Gastrocnemius medialis (tissue), 4 donors: Measurements from ENCODE around the gene HTR4. TPM values are rescaled to one million over a fixed set of nuclear protein-coding genes. Genes with fewer than 3 reads are reported as not detected.

ENCODE experiments used
- ATAC-seq, 2 donors: fragments of 150-250 bp; one replicate each; pipeline ENCODE4 v1.9.1; 2016
- DNase-seq, 2 donors: peaks; one replicate each; pipeline ENCODE4 v3.0.0-alpha.2; 2019
- H3K27ac ChIP-seq, 4 donors: fragments of 200-600 bp; sonication (generic); 1 replicate in 1 of 4; 2 replicates in 3 of 4; pipeline ENCODE4 v1.5.1; 2016 to 2018; ENCODE audit warnings: mild to moderate bottlenecking in 2 of 4, moderate library complexity in 1 of 4
- H3K27me3 ChIP-seq, 3 donors: fragments of 200-600 bp; sonication (generic) in 2 of 3; 1 replicate in 1 of 3; 2 replicates in 2 of 3; pipeline versions ENCODE4 v1.5.1 to v1.6.0; 2016 to 2019; ENCODE audit warnings: mild to moderate bottlenecking in 1 of 3, moderate library complexity in 1 of 3
- H3K36me3 ChIP-seq, 2 donors: fragments of 200-600 bp; sonication (generic) in 1 of 2; one replicate each; pipeline ENCODE4 v1.5.1; 2017 to 2018
- H3K4me1 ChIP-seq, 2 donors: fragments of 200-600 bp; sonication (generic) in 1 of 2; one replicate each; pipeline ENCODE4 v1.5.1; 2016 to 2017; ENCODE audit warnings: mild to moderate bottlenecking in 2 of 2
- H3K4me3 ChIP-seq, 4 donors: fragments of 200-600 bp; sonication (generic) in 3 of 4; 1 replicate in 1 of 4; 2 replicates in 3 of 4; pipeline ENCODE4 v1.5.1; 2016 to 2019; ENCODE audit warnings: mild to moderate bottlenecking in 2 of 4
- H3K9me3 ChIP-seq, 3 donors: fragments of 200-600 bp; sonication (generic) in 2 of 3; 1 replicate in 1 of 3; 2 replicates in 2 of 3; pipeline ENCODE4 v1.5.1; 2016 to 2019
- POLR2A ChIP-seq, 2 donors: fragments of 450-650 bp; IDR thresholded peaks; one replicate each; pipeline ENCODE4 v1.6.1; 2017; ENCODE audit warnings: antibody characterized with exemption in 2 of 2, mild to moderate bottlenecking in 2 of 2, moderate library complexity in 2 of 2
- in situ Hi-C, 4 donors: fragments of 200-750 bp; cut with MboI; loops; one replicate each; pipeline versions ENCODE4 v1.15.0 to v1.8.0; 2017; ENCODE audit warnings: low sequenced_read_pairs in 4 of 4
- intact Hi-C: fragments of 100-400 bp; cut with DNase I; formaldehyde crosslinking; loops from one replicate; pipeline ENCODE4 v1.15.1; 2023; ENCODE audit warnings: low total_unique reads
- total RNA-seq, 4 donors: library from RNA; depleted of rRNA; stranded (reverse); fragments of >200 nt; gene quantifications; one replicate each; pipeline versions ENCODE4 v1.1.0 to v1.2.3, GENCODE V29; 2016
- TF ChIP-seq, protein P1 (sequence below), 5 experiments: fragments of 450-650 bp in 3 of 5; fragments of 200-600 bp in 2 of 5; sonication (generic) in 2 of 5; IDR thresholded peaks in 4 of 5; conservative IDR thresholded peaks in 1 of 5; 1 replicate in 4 of 5; 2 replicates in 1 of 5; pipeline ENCODE4 v1.5.1; 2016 to 2019; ENCODE audit warnings: antibody characterized with exemption in 5 of 5, mild to moderate bottlenecking in 3 of 5, moderate library complexity in 3 of 5

The HTR4 gene
- total RNA-seq, 4 donors from 2014 or later: 0.41 to 0.51 TPM; not detected in 2

DNA sequence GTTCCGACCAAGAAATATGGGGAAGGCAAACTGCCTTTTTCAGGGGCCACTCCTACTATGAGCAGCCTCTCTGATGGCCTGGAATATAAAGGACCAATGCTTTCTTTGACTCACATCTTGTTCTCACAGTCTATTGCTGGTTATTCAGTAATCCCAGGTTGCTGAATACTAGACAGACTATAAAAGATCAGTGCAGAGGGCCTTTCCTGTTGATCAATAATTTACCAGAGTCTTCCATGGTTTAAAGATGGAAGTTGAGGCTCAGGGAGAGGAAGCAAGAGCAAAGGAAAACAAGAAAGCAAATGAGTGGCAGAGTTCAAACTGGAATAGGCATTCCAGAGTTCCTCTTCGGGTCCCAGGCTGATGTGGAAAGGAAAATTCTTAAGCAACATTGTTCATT is 207.7 kb downstream of the HTR4 start:
- H3K9me3 ChIP-seq: no peaks in the 10 kb centered on the region
- H3K27me3 ChIP-seq: no peaks in the 10 kb centered on the region
- intact Hi-C loops: loop anchor here (10.0 kb wide), 1 partner anchor 588 kb away; no protein-coding TSS in a partner anchor
- no peak for DNase-seq
- TF ChIP-seq, protein P1, sequence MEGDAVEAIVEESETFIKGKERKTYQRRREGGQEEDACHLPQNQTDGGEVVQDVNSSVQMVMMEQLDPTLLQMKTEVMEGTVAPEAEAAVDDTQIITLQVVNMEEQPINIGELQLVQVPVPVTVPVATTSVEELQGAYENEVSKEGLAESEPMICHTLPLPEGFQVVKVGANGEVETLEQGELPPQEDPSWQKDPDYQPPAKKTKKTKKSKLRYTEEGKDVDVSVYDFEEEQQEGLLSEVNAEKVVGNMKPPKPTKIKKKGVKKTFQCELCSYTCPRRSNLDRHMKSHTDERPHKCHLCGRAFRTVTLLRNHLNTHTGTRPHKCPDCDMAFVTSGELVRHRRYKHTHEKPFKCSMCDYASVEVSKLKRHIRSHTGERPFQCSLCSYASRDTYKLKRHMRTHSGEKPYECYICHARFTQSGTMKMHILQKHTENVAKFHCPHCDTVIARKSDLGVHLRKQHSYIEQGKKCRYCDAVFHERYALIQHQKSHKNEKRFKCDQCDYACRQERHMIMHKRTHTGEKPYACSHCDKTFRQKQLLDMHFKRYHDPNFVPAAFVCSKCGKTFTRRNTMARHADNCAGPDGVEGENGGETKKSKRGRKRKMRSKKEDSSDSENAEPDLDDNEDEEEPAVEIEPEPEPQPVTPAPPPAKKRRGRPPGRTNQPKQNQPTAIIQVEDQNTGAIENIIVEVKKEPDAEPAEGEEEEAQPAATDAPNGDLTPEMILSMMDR (IDR thresholded peaks at IDR 0.05 in 4 of 5, conservative IDR thresholded peaks at IDR 0.05 in 1 of 5): no peak
- TF ChIP-seq POLR2A (IDR thresholded peaks at IDR 0.05): no peak
- no peak for ATAC-seq
- no peaks in the 10 kb centered on the region for H3K4me1 ChIP-seq
- no peak overlapping the region for H3K4me3 ChIP-seq
- in situ Hi-C loops: loop anchor here (5.0 to 25.0 kb wide), 5 partner anchors 281 to 791 kb away; no protein-coding TSS in a partner anchor
- H3K27ac ChIP-seq: no peak overlapping the region
- H3K36me3 ChIP-seq: peaks cover 0 to 12% of the 10 kb centered on the region in 2 donors

DNA sequence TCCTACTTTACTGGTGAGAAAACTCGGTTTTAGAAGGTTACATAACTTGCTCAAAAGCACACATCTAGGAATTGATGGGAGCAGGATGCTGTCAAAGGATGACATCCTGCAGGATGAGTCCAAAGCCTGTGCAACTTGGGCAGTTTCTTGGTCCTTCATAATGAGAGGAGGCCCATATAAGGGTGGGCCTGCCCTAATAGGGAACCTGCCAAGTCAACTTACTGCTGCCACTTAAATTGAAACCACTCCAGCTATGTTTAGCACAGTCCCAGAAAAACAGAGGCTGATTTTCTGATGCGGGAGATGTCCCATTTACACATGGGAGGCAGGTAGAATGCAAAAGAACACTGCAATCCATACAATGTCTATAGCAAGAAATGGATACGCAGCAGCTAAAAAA is 208.7 kb downstream of the HTR4 start:
- no peaks in the 10 kb centered on the region for H3K4me1 ChIP-seq
- H3K27ac ChIP-seq: no peak overlapping the region
- DNase-seq: no peak
- peaks cover 0 to 22% of the 10 kb centered on the region in 2 donors for H3K36me3 ChIP-seq
- in situ Hi-C loops: loop anchor here (5.0 to 25.0 kb wide), 5 partner anchors 282 to 792 kb away; no protein-coding TSS in a partner anchor
- no peak overlapping the region for H3K4me3 ChIP-seq
- ATAC-seq: no peak
- no peaks in the 10 kb centered on the region for H3K27me3 ChIP-seq
- no peaks in the 10 kb centered on the region for H3K9me3 ChIP-seq
- intact Hi-C loops: loop anchor here (2.0 to 10.0 kb wide), 2 partner anchors 37 to 589 kb away; no protein-coding TSS in a partner anchor
- no peak for TF ChIP-seq POLR2A (IDR thresholded peaks at IDR 0.05)
- TF ChIP-seq, protein P1 (IDR thresholded peaks at IDR 0.05 in 4 of 5, conservative IDR thresholded peaks at IDR 0.05 in 1 of 5): no peak

DNA sequence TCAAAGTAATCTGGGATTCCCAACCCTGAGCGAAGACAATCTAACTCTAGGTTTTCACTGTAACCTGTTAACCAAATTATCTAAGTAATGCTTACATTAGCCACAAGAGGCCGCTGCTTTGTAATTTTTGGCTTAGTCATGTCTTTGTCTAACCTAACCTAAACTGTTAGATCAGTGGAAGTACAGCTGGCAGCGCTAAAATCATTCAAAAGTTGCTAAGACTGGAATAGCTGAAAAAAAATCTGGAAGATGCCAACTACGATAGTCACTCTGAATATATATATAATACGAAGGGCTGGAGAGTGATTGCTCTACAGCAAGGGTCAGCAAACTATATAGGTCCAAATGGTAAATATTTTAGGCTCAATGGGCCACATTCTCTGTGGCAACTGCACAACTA is 210.3 kb downstream of the HTR4 start:
- TF ChIP-seq POLR2A (IDR thresholded peaks at IDR 0.05): no peak
- TF ChIP-seq, protein P1 (IDR thresholded peaks at IDR 0.05 in 4 of 5, conservative IDR thresholded peaks at IDR 0.05 in 1 of 5): peak; percentile 57 to 77 (median 72)

DNA sequence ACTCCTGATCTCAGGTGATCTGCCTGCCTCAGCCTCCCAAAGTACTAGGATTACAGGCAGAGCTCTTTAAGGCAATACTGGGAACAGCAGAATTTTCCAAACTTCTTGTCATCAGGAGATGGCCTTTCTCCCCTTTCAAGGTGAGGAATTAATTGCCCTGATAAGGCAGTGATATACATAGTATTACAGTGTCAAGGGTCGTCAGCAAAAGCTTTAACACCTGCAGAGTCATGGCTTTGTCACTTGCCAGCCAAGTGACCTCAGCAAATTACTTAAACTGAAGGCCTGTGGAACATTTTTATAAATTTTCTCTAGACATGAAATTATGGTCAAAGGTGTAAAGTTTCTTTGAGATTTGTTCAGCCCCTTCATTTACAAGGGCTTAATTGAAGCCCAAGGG is 211.1 kb downstream of the HTR4 start:
- no peaks in the 10 kb centered on the region for H3K9me3 ChIP-seq
- peaks cover 0 to 45% of the 10 kb centered on the region in 2 donors for H3K36me3 ChIP-seq
- no peaks in the 10 kb centered on the region for H3K4me1 ChIP-seq
- intact Hi-C loops (loop anchor here (10.0 kb wide), 1 partner anchor 592 kb away; no protein-coding TSS in a partner anchor), in situ Hi-C loops (loop anchor here in 3 of 4 donors (10.0 to 25.0 kb wide), 4 partner anchors 594 to 794 kb away; no protein-coding TSS in a partner anchor)
- TF ChIP-seq, protein P1 (IDR thresholded peaks at IDR 0.05 in 4 of 5, conservative IDR thresholded peaks at IDR 0.05 in 1 of 5): no peak
- no peak for TF ChIP-seq POLR2A (IDR thresholded peaks at IDR 0.05)
- DNase-seq (no peak), ATAC-seq (no peak)
- no peak overlapping the region for H3K27ac ChIP-seq
- H3K27me3 ChIP-seq: no peaks in the 10 kb centered on the region
- no peak overlapping the region for H3K4me3 ChIP-seq

More for the DNA sequence above, 210.3 kb downstream of the HTR4 start:
- Histone ChIP-seq H3K36me3 (peaks cover 0 to 38% of the 10 kb centered on the region in 2 donors), H3K4me1 (no peaks in the 10 kb centered on the region), H3K27ac (no peak overlapping the region), H3K27me3 (no peaks in the 10 kb centered on the region), H3K4me3 (no peak overlapping the region), H3K9me3 (no peaks in the 10 kb centered on the region)
- ATAC-seq (peak; percentile 83 to 91), DNase-seq (peak in 1 of 2 donors; percentile 7)
- in situ Hi-C loops (loop anchor here in 3 of 4 donors (10.0 to 25.0 kb wide), 4 partner anchors 593 to 793 kb away; no protein-coding TSS in a partner anchor), intact Hi-C loops (loop anchor here (1.0 to 10.0 kb wide), 4 partner anchors 39 to 670 kb away; no protein-coding TSS in a partner anchor)
